PFSK-1 (cell line): Measurements from ENCODE around the gene DHTKD1.

Experiments used
- FOXP2 ChIP-seq: optimal IDR thresholded peaks from 2 replicates; pipeline ENCODE3; 2011; ENCODE audit warnings: borderline replicate concordance, control low read depth, inconsistent platforms; ENCODE audit not compliant: insufficient read depth; ENCODE audit errors: extremely low read length, extremely low read depth
- POLR2AphosphoS5 ChIP-seq: IDR thresholded peaks from 2 replicates; pipeline ENCODE4 v1.6.1; 2012; ENCODE audit warnings: low read depth, mild to moderate bottlenecking, control low read depth, low read length, moderate library complexity
- REST ChIP-seq, 2 experiments: IDR thresholded peaks; 2 replicates each; pipeline versions ENCODE4 v1.6.1 to v1.8.0; 2011 to 2012; ENCODE audit warnings: low read depth in 2 of 2, low read length in 2 of 2, control low read depth in 1 of 2, inconsistent platforms in 1 of 2, mild to moderate bottlenecking in 1 of 2, moderate library complexity in 1 of 2; ENCODE audit not compliant: insufficient read depth in 1 of 2
- SIN3A ChIP-seq: IDR thresholded peaks from 2 replicates; pipeline ENCODE4 v1.6.1; 2012; ENCODE audit warnings: mild to moderate bottlenecking, low read length, moderate library complexity, borderline replicate concordance; ENCODE audit not compliant: insufficient read depth
- TAF1 ChIP-seq: IDR thresholded peaks from 2 replicates; pipeline ENCODE4 v1.6.1; 2012; ENCODE audit warnings: low read length, control low read depth, borderline replicate concordance; ENCODE audit not compliant: insufficient read depth

The DHTKD1 gene

GRCh38 chr10:12144538-12144937 is 75.8 kb downstream of the DHTKD1 start:
- TF ChIP-seq REST (IDR thresholded peaks at IDR 0.05; ENCODE audit: insufficient read depth in 1 of 2, low read depth in 2 of 2, low read length in 2 of 2) (no peak), FOXP2 (no peak), TAF1 (no peak), POLR2AphosphoS5 (no peak), SIN3A (no peak)

GRCh38 chr10:12150163-12150562 is 81.4 kb downstream of the DHTKD1 start:
- TF ChIP-seq FOXP2 = no peak
- no peak for TF ChIP-seq POLR2AphosphoS5
- TF ChIP-seq SIN3A = no peak

GRCh38 chr10:12154516-12154915 is 85.8 kb downstream of the DHTKD1 start:
- no peak for TF ChIP-seq TAF1
- no peak for TF ChIP-seq POLR2AphosphoS5
- TF ChIP-seq SIN3A = no peak
- no peak for TF ChIP-seq REST (IDR thresholded peaks at IDR 0.05; ENCODE audit: insufficient read depth in 1 of 2, low read depth in 2 of 2, low read length in 2 of 2)
- no peak for TF ChIP-seq FOXP2

GRCh38 chr10:12156367-12157123 is 87.8 kb downstream of the DHTKD1 start:
- no peak for TF ChIP-seq SIN3A
- no peak for TF ChIP-seq REST (IDR thresholded peaks at IDR 0.05; ENCODE audit: insufficient read depth in 1 of 2, low read depth in 2 of 2, low read length in 2 of 2)
- no peak for TF ChIP-seq POLR2AphosphoS5

- no peak for TF ChIP-seq REST (IDR thresholded peaks at IDR 0.05; ENCODE audit: insufficient read depth in 1 of 2, low read depth in 2 of 2, low read length in 2 of 2)
- TF ChIP-seq TAF1 = no peak
- no peak for TF ChIP-seq POLR2AphosphoS5
- no peak for TF ChIP-seq FOXP2
- no peak for TF ChIP-seq SIN3A
Observed at GRCh38 chr10:12158111-12158510, 89.4 kb downstream of the DHTKD1 start.
